Activated effector memory CD4-positive, alpha-beta T cell treated with Interleukin-2 at 50 U/mL for 16 hours (primary cell): ENCODE results near the gene FCN2.

Experiments used
- DNase-seq: peaks from one replicate; pipeline ENCODE4 v3.0.0-alpha.2; 2020

Gene FCN2

GRCh38 chr9:134889386-134890154 lies 9.0 kb downstream of the FCN2 start:
- DNase-seq, result no peak

- DNase-seq, result no peak
These were observed 9.5 kb downstream of the FCN2 start for GRCh38 chr9:134890155-134890495.

GRCh38 chr9:134891053-134891452 lies 10.4 kb downstream of the FCN2 start:
- DNase-seq, result no peak

GRCh38 chr9:134891713-134892112 lies 11.1 kb downstream of the FCN2 start:
- DNase-seq, result no peak

- DNase-seq, result no peak
These were observed 11.6 kb downstream of the FCN2 start for GRCh38 chr9:134892221-134892620.

- no peak for DNase-seq
These were observed 12.3 kb downstream of the FCN2 start for GRCh38 chr9:134892820-134893420.

GRCh38 chr9:134894136-134894860 lies 13.7 kb downstream of the FCN2 start:
- no peak for DNase-seq

- DNase-seq, result no peak
These were observed 14.5 kb downstream of the FCN2 start for GRCh38 chr9:134895097-134895496.

- no peak for DNase-seq
These were observed 14.9 kb downstream of the FCN2 start for GRCh38 chr9:134895567-134895907.

- DNase-seq, result no peak
These were observed 15.6 kb downstream of the FCN2 start for GRCh38 chr9:134895908-134896833.

- no peak for DNase-seq
These were observed 16.4 kb downstream of the FCN2 start for GRCh38 chr9:134896834-134897583.

- no peak for DNase-seq
These were observed 17.1 kb downstream of the FCN2 start for GRCh38 chr9:134897584-134898170.

- DNase-seq, result no peak
These were observed 17.7 kb downstream of the FCN2 start for GRCh38 chr9:134898319-134898718.

- DNase-seq, result no peak
These were observed 18.6 kb downstream of the FCN2 start for GRCh38 chr9:134899168-134899567.

- DNase-seq, result no peak
These were observed 19.2 kb downstream of the FCN2 start for GRCh38 chr9:134899818-134900217.

GRCh38 chr9:134902936-134903335 lies 22.3 kb downstream of the FCN2 start:
- DNase-seq, result no peak

GRCh38 chr9:134908524-134909309 lies 28.1 kb downstream of the FCN2 start:
- no peak for DNase-seq

- no peak for DNase-seq
These were observed 29.2 kb downstream of the FCN2 start for GRCh38 chr9:134909511-134910481.

- no peak for DNase-seq
These were observed 31.7 kb downstream of the FCN2 start for GRCh38 chr9:134912126-134912840.
